WERI-Rb-1 (cell line): ENCODE results near the gene HSD17B2.

ENCODE experiments used
- DNase-seq: peaks from one replicate; pipeline ENCODE4 v3.0.0-alpha.2; 2020
- H3K27ac ChIP-seq: fragments of 250-450 bp; sonication (Bioruptor Pico); 2 replicates; pipeline ENCODE4 v1.5.1; 2020; ENCODE audit warnings: mild to moderate bottlenecking, moderate library complexity
- H3K27me3 ChIP-seq: fragments of 250-450 bp; sonication (Bioruptor Pico); 2 replicates; pipeline ENCODE4 v1.5.1; 2021; ENCODE audit warnings: mild to moderate bottlenecking, low read depth, moderate library complexity; ENCODE audit not compliant: insufficient read depth, severe bottlenecking
- H3K36me3 ChIP-seq: fragments of 250-450 bp; sonication (Bioruptor Pico); 2 replicates; pipeline ENCODE4 v1.5.1; 2020; ENCODE audit warnings: mild to moderate bottlenecking, moderate library complexity
- H3K4me3 ChIP-seq: 2 replicates; pipeline ENCODE4 v1.5.1; 2011; ENCODE audit warnings: low read depth, mild to moderate bottlenecking, control low read depth, low read length
- H3K9me3 ChIP-seq: fragments of 250-450 bp; sonication (Bioruptor Pico); 2 replicates; pipeline ENCODE4 v1.5.1; 2021; ENCODE audit warnings: mild to moderate bottlenecking, moderate library complexity; ENCODE audit not compliant: severe bottlenecking
- TF ChIP-seq, protein P1 (sequence below): IDR thresholded peaks from 2 replicates; pipeline ENCODE4 v1.5.1; 2011; ENCODE audit warnings: low read depth, mild to moderate bottlenecking, control low read depth, inconsistent platforms, low read length

Gene HSD17B2

GRCh38 chr16:82050506-82050905, 15.5 kb downstream of the HSD17B2 start:
- no peak overlapping the region for H3K4me3 ChIP-seq
- DNase-seq = no peak
- TF ChIP-seq, protein P1, sequence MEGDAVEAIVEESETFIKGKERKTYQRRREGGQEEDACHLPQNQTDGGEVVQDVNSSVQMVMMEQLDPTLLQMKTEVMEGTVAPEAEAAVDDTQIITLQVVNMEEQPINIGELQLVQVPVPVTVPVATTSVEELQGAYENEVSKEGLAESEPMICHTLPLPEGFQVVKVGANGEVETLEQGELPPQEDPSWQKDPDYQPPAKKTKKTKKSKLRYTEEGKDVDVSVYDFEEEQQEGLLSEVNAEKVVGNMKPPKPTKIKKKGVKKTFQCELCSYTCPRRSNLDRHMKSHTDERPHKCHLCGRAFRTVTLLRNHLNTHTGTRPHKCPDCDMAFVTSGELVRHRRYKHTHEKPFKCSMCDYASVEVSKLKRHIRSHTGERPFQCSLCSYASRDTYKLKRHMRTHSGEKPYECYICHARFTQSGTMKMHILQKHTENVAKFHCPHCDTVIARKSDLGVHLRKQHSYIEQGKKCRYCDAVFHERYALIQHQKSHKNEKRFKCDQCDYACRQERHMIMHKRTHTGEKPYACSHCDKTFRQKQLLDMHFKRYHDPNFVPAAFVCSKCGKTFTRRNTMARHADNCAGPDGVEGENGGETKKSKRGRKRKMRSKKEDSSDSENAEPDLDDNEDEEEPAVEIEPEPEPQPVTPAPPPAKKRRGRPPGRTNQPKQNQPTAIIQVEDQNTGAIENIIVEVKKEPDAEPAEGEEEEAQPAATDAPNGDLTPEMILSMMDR = no peak
- no peaks in the 10 kb centered on the region for H3K36me3 ChIP-seq
- H3K27ac ChIP-seq = no peak overlapping the region
- no peaks in the 10 kb centered on the region for H3K9me3 ChIP-seq
- H3K27me3 ChIP-seq = no peaks in the 10 kb centered on the region

DNA sequence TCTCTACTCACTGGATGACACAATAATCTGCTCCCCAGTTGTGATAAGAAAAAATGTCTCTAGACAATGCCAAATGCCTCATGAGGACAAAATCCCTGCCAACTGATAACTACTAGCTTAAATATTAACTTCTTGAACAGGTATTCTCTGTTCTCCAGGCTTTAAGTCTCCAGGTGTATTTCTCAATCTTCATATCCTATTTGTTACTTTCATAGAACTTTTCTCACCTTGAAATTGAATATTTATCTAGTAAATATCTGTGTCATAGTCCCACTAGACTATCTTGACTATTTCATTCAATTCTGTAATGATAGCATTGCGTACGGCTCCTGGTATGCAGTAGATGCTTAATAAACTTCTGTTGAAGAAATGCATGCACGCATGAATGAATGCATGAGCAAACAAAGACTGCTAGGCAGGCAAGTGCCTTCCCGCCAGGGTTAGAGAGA, 15.9 kb downstream of the HSD17B2 start:
- H3K27ac ChIP-seq = no peak overlapping the region
- H3K4me3 ChIP-seq = no peak overlapping the region
- no peak for DNase-seq
- H3K36me3 ChIP-seq = no peaks in the 10 kb centered on the region
- H3K27me3 ChIP-seq = no peaks in the 10 kb centered on the region
- H3K9me3 ChIP-seq = no peaks in the 10 kb centered on the region
- TF ChIP-seq, protein P1 = no peak

DNA sequence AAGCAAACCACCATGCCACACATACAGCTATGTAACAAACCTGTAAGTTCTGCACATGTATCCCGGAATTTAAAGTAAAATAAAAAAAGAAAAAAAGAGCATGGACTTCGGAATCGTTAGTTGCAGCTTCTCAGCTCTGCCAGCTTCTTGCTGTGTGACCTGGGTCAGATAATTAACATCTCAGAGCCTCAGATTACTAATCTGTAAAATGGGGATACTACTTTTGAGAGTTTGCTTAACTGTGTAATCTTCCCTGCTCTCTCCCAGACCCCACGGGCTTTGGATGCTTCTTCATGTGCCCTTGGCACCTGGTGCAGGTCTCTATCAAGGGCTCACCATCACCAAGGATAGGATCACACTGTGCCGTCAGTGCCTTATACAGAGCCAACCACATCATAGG, 16.6 kb downstream of the HSD17B2 start:
- TF ChIP-seq, protein P1 = no peak
- no peak overlapping the region for H3K4me3 ChIP-seq
- no peaks in the 10 kb centered on the region for H3K36me3 ChIP-seq
- H3K27ac ChIP-seq = no peak overlapping the region
- DNase-seq = no peak
- H3K9me3 ChIP-seq = no peaks in the 10 kb centered on the region
- no peaks in the 10 kb centered on the region for H3K27me3 ChIP-seq

- Histone ChIP-seq H3K36me3 (no peaks in the 10 kb centered on the region), H3K27me3 (no peaks in the 10 kb centered on the region), H3K9me3 (no peaks in the 10 kb centered on the region), H3K27ac (no peak overlapping the region), H3K4me3 (no peak overlapping the region)
- TF ChIP-seq, protein P1 = no peak
- no peak for DNase-seq
Observed at GRCh38 chr16:82055117-82055516, 20.1 kb downstream of the HSD17B2 start.

GRCh38 chr16:82055728-82056549, 20.9 kb downstream of the HSD17B2 start:
- no peaks in the 10 kb centered on the region for H3K27me3 ChIP-seq
- no peak for DNase-seq
- no peaks in the 10 kb centered on the region for H3K36me3 ChIP-seq

More at GRCh38 chr16:82055728-82056549, 20.9 kb downstream of the HSD17B2 start:
- H3K4me3 ChIP-seq = no peak overlapping the region
- no peak overlapping the region for H3K27ac ChIP-seq
- TF ChIP-seq, protein P1 = no peak
- H3K9me3 ChIP-seq = no peaks in the 10 kb centered on the region
